Type B pancreatic cell (in vitro differentiated cells): ENCODE results near the gene ULK1. TPM values are rescaled to one million over a fixed set of nuclear protein-coding genes. Genes with fewer than 3 reads are reported as not detected.

Source experiments
- DNase-seq: peaks from one replicate; pipeline ENCODE4 v3.0.0; 2021; ENCODE audit warnings: mixed read lengths; ENCODE audit not compliant: unreplicated experiment; ENCODE audit errors: extremely low spot score
- H3K27ac Mint-ChIP-seq: 2 replicates; pipeline ENCODE4 v1.8.0; 2021; ENCODE audit warnings: mild to moderate bottlenecking, mixed read lengths
- H3K27me3 Mint-ChIP-seq: 2 replicates; pipeline ENCODE4 v1.8.0; 2021; ENCODE audit warnings: mixed read lengths
- H3K36me3 Mint-ChIP-seq: 2 replicates; pipeline ENCODE4 v1.8.0; 2021; ENCODE audit warnings: mixed read lengths
- H3K4me1 Mint-ChIP-seq: one replicate; pipeline ENCODE4 v1.8.0; 2021; ENCODE audit warnings: mixed read lengths; ENCODE audit not compliant: unreplicated experiment
- H3K4me3 Mint-ChIP-seq: 2 replicates; pipeline ENCODE4 v1.8.0; 2021; ENCODE audit warnings: mild to moderate bottlenecking, mixed read lengths
- H3K9me3 Mint-ChIP-seq: 2 replicates; pipeline ENCODE4 v1.8.0; 2021; ENCODE audit warnings: mixed read lengths
- CTCF ChIP-seq: fragments of 200-600 bp; sonication (generic); conservative IDR thresholded peaks from 2 replicates; pipeline ENCODE4 v1.5.0; 2021; ENCODE audit warnings: antibody characterized with exemption, mild to moderate bottlenecking
- total RNA-seq: library from RNA; stranded (reverse); gene quantifications from 2 replicates; pipeline ENCODE4 v1.2.1, GENCODE V29; 2021; ENCODE audit warnings: low replicate concordance

Gene ULK1
- total RNA-seq, 1 donor from 2014 or later = 80.0 TPM

- Mint-ChIP-seq H3K36me3 (no peaks in the 10 kb centered on the region), H3K4me3 (peak overlapping the region; percentile 69), H3K4me1 (peaks cover 9% of the 10 kb centered on the region), H3K27ac (no peak overlapping the region), H3K9me3 (no peaks in the 10 kb centered on the region), H3K27me3 (no peaks in the 10 kb centered on the region)
- DNase-seq = no peak
- no peak for TF ChIP-seq CTCF
Observed at GRCh38 chr12:131897276-131897675, 2.9 kb downstream of the ULK1 start.

DNA sequence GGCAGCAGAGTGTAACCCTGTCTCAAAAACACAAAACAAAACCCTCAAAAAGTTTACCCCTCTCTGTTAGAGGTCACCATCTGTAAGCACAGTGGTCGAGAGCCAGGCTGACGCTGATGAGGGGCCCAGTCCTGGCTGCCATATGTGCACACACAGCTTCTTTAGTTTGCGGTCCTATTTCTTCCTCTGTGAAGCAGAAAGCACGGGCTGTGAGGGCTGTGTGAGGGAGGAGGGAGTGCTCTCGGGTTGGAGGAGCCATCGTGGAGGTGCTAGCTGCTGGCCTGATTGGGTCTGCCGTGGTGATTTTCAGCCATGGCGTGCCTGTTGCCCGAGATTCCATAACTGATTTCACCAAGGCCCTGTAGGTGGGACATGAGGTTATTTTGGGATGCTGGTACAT lies 3.5 kb downstream of the ULK1 start:
- Mint-ChIP-seq H3K27me3 (no peaks in the 10 kb centered on the region), H3K4me3 (peak overlapping the region; percentile 57), H3K27ac (peak overlapping the region; percentile 66), H3K36me3 (no peaks in the 10 kb centered on the region), H3K9me3 (no peaks in the 10 kb centered on the region), H3K4me1 (peaks cover 6% of the 10 kb centered on the region)
- DNase-seq = no peak
- no peak for TF ChIP-seq CTCF

GRCh38 chr12:131900397-131900796 lies 6.0 kb downstream of the ULK1 start:
- no peaks in the 10 kb centered on the region for H3K36me3 Mint-ChIP-seq
- H3K27ac Mint-ChIP-seq = peak overlapping the region; percentile 39
- H3K9me3 Mint-ChIP-seq = no peaks in the 10 kb centered on the region
- H3K27me3 Mint-ChIP-seq = no peaks in the 10 kb centered on the region
- DNase-seq = no peak
- peaks cover 5% of the 10 kb centered on the region for H3K4me1 Mint-ChIP-seq
- no peak for TF ChIP-seq CTCF
- H3K4me3 Mint-ChIP-seq = peak overlapping the region; percentile 39

GRCh38 chr12:131901431-131902331 lies 7.3 kb downstream of the ULK1 start:
- DNase-seq = no peak
- TF ChIP-seq CTCF = no peak
- peaks cover 5% of the 10 kb centered on the region for H3K4me1 Mint-ChIP-seq
- H3K9me3 Mint-ChIP-seq = no peaks in the 10 kb centered on the region
- no peaks in the 10 kb centered on the region for H3K27me3 Mint-ChIP-seq
- H3K27ac Mint-ChIP-seq = peak overlapping the region; percentile 21
- H3K36me3 Mint-ChIP-seq = no peaks in the 10 kb centered on the region
- H3K4me3 Mint-ChIP-seq = no peak overlapping the region

GRCh38 chr12:131902332-131903241 lies 8.2 kb downstream of the ULK1 start:
- Mint-ChIP-seq H3K27ac (peak overlapping the region; percentile 21), H3K4me3 (no peak overlapping the region), H3K4me1 (peaks cover 5% of the 10 kb centered on the region), H3K27me3 (no peaks in the 10 kb centered on the region), H3K36me3 (no peaks in the 10 kb centered on the region), H3K9me3 (no peaks in the 10 kb centered on the region)
- no peak for TF ChIP-seq CTCF
- DNase-seq = no peak
